GM18951 (cell line): ENCODE data around the gene LINS1.
"Not testable (repeated sequence)": the region's sequence is repeated elsewhere in the genome, so short reads cannot be mapped to it uniquely, and the experiment has no call there.

Source experiments
- POLR2A ChIP-seq: IDR thresholded peaks from 4 replicates; pipeline ENCODE4 v1.6.1; 2011; ENCODE audit warnings: mild to moderate bottlenecking; ENCODE audit not compliant: insufficient read length, insufficient read depth; ENCODE audit errors: extremely low read depth
- in situ Hi-C: fragments of 300-500 bp; cut with MboI; formaldehyde crosslinking; loops from one replicate; pipeline ENCODE4 v1.12.0; 2022; ENCODE audit warnings: low sequenced_read_pairs, mixed read lengths, inconsistent platforms; ENCODE audit not compliant: unreplicated experiment

LINS1 gene

GRCh38 chr15:100596792-100597191 lies 5.2 kb downstream of the LINS1 start:
- no peak for TF ChIP-seq POLR2A
- in situ Hi-C loops, result no loop called here

DNA sequence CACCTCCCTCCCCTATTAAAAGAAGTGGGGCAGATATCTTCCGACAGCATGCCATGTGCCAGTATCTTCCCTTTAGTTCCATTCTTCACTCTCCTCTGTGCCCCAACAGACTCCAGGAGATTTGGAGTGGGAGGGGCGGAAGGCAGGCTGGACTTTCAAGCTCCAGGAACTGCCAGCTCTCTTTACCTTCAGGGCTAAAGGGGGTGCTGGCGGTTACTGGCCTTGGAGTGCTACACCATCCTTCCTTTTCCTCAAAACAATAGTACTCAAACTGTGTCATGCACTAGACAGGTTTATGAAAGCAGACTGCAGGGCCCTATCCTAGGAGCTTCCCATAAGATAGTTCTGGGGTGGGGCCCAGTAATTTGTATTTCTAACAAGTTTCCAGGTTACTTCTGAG lies 6.0 kb downstream of the LINS1 start:
- no peak for TF ChIP-seq POLR2A
- in situ Hi-C loops, result no loop called here

- in situ Hi-C loops, result no loop called here
- no peak for TF ChIP-seq POLR2A
These were observed 8.6 kb downstream of the LINS1 start for GRCh38 chr15:100593431-100593830.

GRCh38 chr15:100592898-100593297 lies 9.1 kb downstream of the LINS1 start:
- in situ Hi-C loops, result no loop called here
- no peak for TF ChIP-seq POLR2A

- in situ Hi-C loops, result no loop called here
- no peak for TF ChIP-seq POLR2A
These were observed 10.1 kb downstream of the LINS1 start for GRCh38 chr15:100591835-100592234.

GRCh38 chr15:100591163-100591562 lies 10.8 kb downstream of the LINS1 start:
- in situ Hi-C loops, result not testable (repeated sequence)

- TF ChIP-seq POLR2A, result no peak
- in situ Hi-C loops, result no loop called here
These were observed 13.2 kb downstream of the LINS1 start for GRCh38 chr15:100588638-100589242.

GRCh38 chr15:100580414-100580813 lies 21.6 kb downstream of the LINS1 start:
- in situ Hi-C loops, result no loop called here
- TF ChIP-seq POLR2A, result no peak

DNA sequence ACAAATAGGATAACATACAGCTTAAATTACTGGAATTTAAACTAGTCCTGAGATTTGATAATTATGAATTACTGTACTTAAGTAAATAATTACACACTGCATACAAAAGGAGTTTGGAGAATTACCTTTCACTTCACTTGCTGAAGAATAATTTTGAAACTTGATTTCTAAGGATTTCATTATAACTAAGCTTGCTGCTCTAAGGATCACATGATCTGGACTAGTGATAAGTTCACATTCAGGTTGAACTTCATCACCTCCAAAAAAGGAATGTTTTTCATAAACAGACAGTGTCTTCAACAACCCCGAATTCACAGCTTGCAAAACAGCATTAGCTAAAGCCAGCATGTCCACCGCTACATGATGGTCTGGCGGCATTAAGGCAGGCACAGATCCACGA lies 28.5 kb downstream of the LINS1 start:
- in situ Hi-C loops, result no loop called here
- TF ChIP-seq POLR2A, result no peak

- no peak for TF ChIP-seq POLR2A
- in situ Hi-C loops, result no loop called here
These were observed 29.5 kb downstream of the LINS1 start for GRCh38 chr15:100572362-100572983.

- no peak for TF ChIP-seq POLR2A
- in situ Hi-C loops, result no loop called here
These were observed 30.3 kb downstream of the LINS1 start for GRCh38 chr15:100571592-100572167.

- no peak for TF ChIP-seq POLR2A
- in situ Hi-C loops, result no loop called here
These were observed 31.2 kb downstream of the LINS1 start for GRCh38 chr15:100570735-100571313.

- in situ Hi-C loops, result no loop called here
These were observed 31.7 kb downstream of the LINS1 start for GRCh38 chr15:100570275-100570674.

DNA sequence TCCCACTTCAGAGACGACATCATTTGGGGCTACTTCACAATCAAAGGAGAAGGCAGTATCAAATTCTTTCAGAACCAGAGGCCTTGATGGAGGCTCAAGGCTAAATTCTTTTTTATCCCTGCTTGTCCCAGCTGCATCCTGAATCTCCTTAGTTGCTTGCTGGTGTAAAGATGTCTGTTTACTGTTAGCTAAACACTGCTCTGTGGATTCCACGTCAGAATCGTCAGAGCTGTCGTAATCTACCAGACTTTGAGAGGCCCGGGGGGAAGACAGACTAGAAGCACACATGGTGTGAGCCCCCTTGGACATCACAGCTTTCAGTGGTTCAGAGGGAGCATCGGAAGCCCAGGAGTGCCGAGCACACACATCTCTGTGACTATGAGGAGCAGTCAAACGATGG lies 32.6 kb downstream of the LINS1 start:
- no peak for TF ChIP-seq POLR2A
- in situ Hi-C loops, result no loop called here

More at GRCh38 chr15:100570275-100570674, 31.7 kb downstream of the LINS1 start:
- no peak for TF ChIP-seq POLR2A

GRCh38 chr15:100566850-100567628 lies 34.9 kb downstream of the LINS1 start:
- in situ Hi-C loops, result no loop called here
- TF ChIP-seq POLR2A, result no peak
